OCI-LY7 (cell line): Measurements from ENCODE around the gene RICTOR. TPM values are rescaled to one million over a fixed set of nuclear protein-coding genes. Genes with fewer than 3 reads are reported as not detected.

Experiments
- BruUV-seq: library from RNA; stranded (reverse); fragments of 400-500 nt; replicated peaks from 2 replicates; lab custom pipeline; 2021; lab: Mats Ljungman, UMichigan
- CTCF ChIA-PET: fragments of 300-600 bp; sonication (Branson Sonifier 250); formaldehyde crosslinking; loops from one replicate; lab custom pipeline; 2022; ENCODE audit warnings: antibody characterized with exemption; ENCODE audit not compliant: unreplicated experiment; lab: Charles Lee
- POLR2A ChIA-PET: fragments of 300-600 bp; sonication (Branson Sonifier 250); formaldehyde crosslinking; loops from one replicate; lab custom pipeline; 2022; ENCODE audit warnings: antibody characterized with exemption; lab: Charles Lee
- DNase-seq: peaks from one replicate; pipeline ENCODE4 v3.0.0-alpha.2; 2015; ENCODE audit warnings: low spot score
- H2AFZ ChIP-seq: fragments of 200-600 bp; sonication (generic), shearing (Covaris generic); 2 replicates; pipeline ENCODE4 v1.6.1; 2014; ENCODE audit warnings: mild to moderate bottlenecking, antibody characterized with exemption, low read length, moderate library complexity
- H3K27ac ChIP-seq: fragments of 200-600 bp; sonication (generic); 2 replicates; pipeline ENCODE4 v1.5.1; 2014; ENCODE audit warnings: mixed run types, low read depth, mild to moderate bottlenecking, moderate library complexity, low read length, inconsistent platforms; ENCODE audit not compliant: poor library complexity, severe bottlenecking
- H3K36me3 ChIP-seq: fragments of 200-600 bp; sonication (generic); 2 replicates; pipeline ENCODE4 v1.6.1; 2014; ENCODE audit warnings: mild to moderate bottlenecking, antibody characterized with exemption, low read length, moderate library complexity, mixed read lengths; ENCODE audit not compliant: insufficient read depth
- H3K4me1 ChIP-seq: fragments of 200-600 bp; sonication (generic); 2 replicates; pipeline ENCODE4 v1.5.1; 2014; ENCODE audit warnings: mild to moderate bottlenecking, low read length; ENCODE audit not compliant: insufficient read depth, poor library complexity, severe bottlenecking
- H3K4me2 ChIP-seq: fragments of 200-600 bp; sonication (generic); 2 replicates; pipeline ENCODE4 v1.6.1; 2014; ENCODE audit warnings: mild to moderate bottlenecking, low read length
- H3K4me3 ChIP-seq: fragments of 200-600 bp; sonication (generic); 2 replicates; pipeline ENCODE4 v1.5.1; 2014; ENCODE audit warnings: mild to moderate bottlenecking, low read depth, low read length; ENCODE audit not compliant: poor library complexity, severe bottlenecking
- H3K79me2 ChIP-seq: fragments of 200-600 bp; sonication (generic); 2 replicates; pipeline ENCODE4 v1.6.1; 2016; ENCODE audit warnings: low read depth, mild to moderate bottlenecking, low read length, moderate library complexity, mixed read lengths; ENCODE audit not compliant: insufficient read depth
- H3K9me2 ChIP-seq: fragments of 200-600 bp; sonication (generic); 2 replicates; pipeline ENCODE4 v1.6.1; 2016; ENCODE audit warnings: mild to moderate bottlenecking, low read length, mixed read lengths; ENCODE audit not compliant: insufficient read depth
- H3K9me3 ChIP-seq: fragments of 200-600 bp; sonication (generic); 2 replicates; pipeline ENCODE4 v1.6.1; 2014; ENCODE audit warnings: mild to moderate bottlenecking, mixed run types, low read length, mixed read lengths
- H4K20me1 ChIP-seq: fragments of 200-600 bp; sonication (generic); 2 replicates; pipeline ENCODE4 v1.6.1; 2014; ENCODE audit warnings: mild to moderate bottlenecking, antibody characterized with exemption, low read length, moderate library complexity, mixed read lengths; ENCODE audit not compliant: insufficient read depth
- CTCF ChIP-seq: fragments of 200-600 bp; sonication (generic); conservative IDR thresholded peaks from 2 replicates; pipeline ENCODE4 v1.5.1; 2014; ENCODE audit warnings: mild to moderate bottlenecking, antibody characterized with exemption, low read length, moderate library complexity, mixed read lengths
- EZH2phosphoT487 ChIP-seq: fragments of 200-600 bp; sonication (generic); IDR thresholded peaks from 2 replicates; pipeline ENCODE4 v1.6.1; 2018; ENCODE audit warnings: low read depth, borderline replicate concordance, mild to moderate bottlenecking, mixed run types, antibody characterized with exemption, low read length, moderate library complexity, mixed read lengths
- intact Hi-C: fragments of 100-400 bp; cut with micrococcal nuclease; formaldehyde crosslinking; loops from one replicate; pipeline ENCODE4 v1.10.0; 2022; ENCODE audit not compliant: unreplicated experiment
- total RNA-seq, 2 experiments: library from RNA; depleted of rRNA in 1 of 2; stranded (reverse); fragments of >200 nt in 1 of 2; shearing (Covaris generic) in 1 of 2; gene quantifications; 2 replicates each; pipeline ENCODE4 v1.2.3, GENCODE V29; 2014 to 2022

Gene RICTOR
- total RNA-seq, 2 experiments from 2014 or later, result 10.9 to 22.9 TPM

GRCh38 chr5:39009981-39010380 is 64.2 kb downstream of the RICTOR start:
- H3K79me2 ChIP-seq, result no peaks in the 10 kb centered on the region
- intact Hi-C loops, result no loop called here

DNA sequence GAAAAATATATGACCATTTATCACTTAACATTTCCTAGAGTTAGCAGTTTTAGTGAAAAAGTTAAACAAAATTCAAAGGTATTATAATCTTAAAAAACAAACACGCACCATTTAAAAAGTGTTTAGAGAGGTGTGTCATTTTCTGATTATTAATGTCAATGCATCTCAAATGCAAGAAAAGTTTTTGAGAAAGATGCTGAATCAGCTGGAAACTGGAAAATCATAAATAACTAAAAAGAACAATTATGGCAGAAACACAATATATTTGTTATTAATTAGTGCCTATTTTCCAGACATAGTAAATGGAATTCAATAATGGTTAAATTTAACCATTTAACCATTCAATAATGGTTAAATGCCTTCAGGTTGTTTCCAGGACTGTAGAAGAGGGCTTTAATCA is 64.9 kb downstream of the RICTOR start:
- ChIA-PET CTCF (no interaction called here), POLR2A (no interaction called here)
- DNase-seq, result no peak
- Histone ChIP-seq H3K4me1 (no peaks in the 10 kb centered on the region), H3K4me2 (no peak overlapping the region), H2AFZ (no peak overlapping the region), H3K27ac (no peak overlapping the region), H3K79me2 (no peaks in the 10 kb centered on the region), H3K9me2 (no peaks in the 10 kb centered on the region), H3K4me3 (no peak overlapping the region), H3K36me3 (peaks cover 41% of the 10 kb centered on the region), H3K9me3 (peaks cover 32% of the 10 kb centered on the region; the same call in 1 of the 2 replicates), H4K20me1 (no peaks in the 10 kb centered on the region)
- intact Hi-C loops, result no loop called here
- no peak for TF ChIP-seq EZH2phosphoT487
- TF ChIP-seq CTCF, result no peak
- BruUV-seq, result no TSS peak

More at GRCh38 chr5:39009981-39010380, 64.2 kb downstream of the RICTOR start:
- ChIA-PET CTCF (no interaction called here), POLR2A (no interaction called here)
- H3K4me3 ChIP-seq, result no peak overlapping the region
- H3K27ac ChIP-seq, result no peak overlapping the region
- peaks cover 32% of the 10 kb centered on the region; the same call in 1 of the 2 replicates for H3K9me3 ChIP-seq
- H3K4me2 ChIP-seq, result no peak overlapping the region
- no peaks in the 10 kb centered on the region for H3K9me2 ChIP-seq
- no peaks in the 10 kb centered on the region for H4K20me1 ChIP-seq
- H2AFZ ChIP-seq, result no peak overlapping the region
- TF ChIP-seq CTCF (no peak), EZH2phosphoT487 (no peak)
- DNase-seq, result no peak
- no TSS peak for BruUV-seq
- no peaks in the 10 kb centered on the region for H3K4me1 ChIP-seq
- peaks cover 41% of the 10 kb centered on the region for H3K36me3 ChIP-seq

DNA sequence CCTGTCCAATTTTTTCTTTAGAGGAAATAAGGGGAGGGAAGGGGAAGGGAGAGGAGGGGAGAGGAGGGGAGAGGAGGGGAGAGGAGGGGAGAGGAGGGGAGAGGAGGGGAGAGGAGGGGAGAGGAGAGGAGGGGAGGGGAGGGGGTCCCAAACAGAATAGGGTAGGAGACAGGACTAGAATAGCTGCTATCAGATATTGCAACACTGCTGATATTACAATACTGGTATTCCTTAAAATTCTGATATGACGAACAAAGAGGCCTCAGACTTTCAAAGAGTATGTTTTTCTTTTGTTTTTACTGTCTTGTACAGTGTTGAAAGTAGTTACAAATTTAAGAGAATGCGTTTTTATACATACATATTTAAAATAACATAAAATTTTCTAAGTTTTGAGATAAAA is 67.5 kb downstream of the RICTOR start:
- Histone ChIP-seq H4K20me1 (no peaks in the 10 kb centered on the region), H3K9me2 (no peaks in the 10 kb centered on the region), H3K4me3 (no peak overlapping the region), H3K4me1 (no peaks in the 10 kb centered on the region), H3K79me2 (no peaks in the 10 kb centered on the region), H2AFZ (no peak overlapping the region), H3K36me3 (peaks cover 16% of the 10 kb centered on the region), H3K9me3 (peaks cover 13% of the 10 kb centered on the region; the same call in 1 of the 2 replicates), H3K4me2 (no peak overlapping the region), H3K27ac (no peak overlapping the region)
- CTCF ChIA-PET, result no interaction called here
- intact Hi-C loops, result no loop called here
- POLR2A ChIA-PET, result interaction anchor here (1.1 kb wide), 1 partner anchor 72 kb away, joined by 4 read pairs; no protein-coding TSS in a partner anchor
- no TSS peak for BruUV-seq
- DNase-seq, result no peak
- TF ChIP-seq EZH2phosphoT487 (no peak), CTCF (no peak)
